Fibroblast of lung (primary cell): Measurements from ENCODE around the gene COL4A2. TPM values are rescaled to one million over a fixed set of nuclear protein-coding genes. Genes with fewer than 3 reads are reported as not detected.
A peak's percentile ranks its signal among the peaks of the same experiment; 100 is the strongest.

Experiments used
- DNase-seq, 2 donors: peaks; one replicate each; pipeline versions ENCODE4 v3.0.0 to v3.0.0-alpha.2; 2010; ENCODE audit warnings: low read depth in 2 of 2
- H2AFZ ChIP-seq: 2 replicates; pipeline ENCODE4 v1.5.1; 2012; ENCODE audit warnings: low read length, control low read depth, inconsistent platforms
- H3K27ac ChIP-seq: 2 replicates; pipeline ENCODE4 v1.5.1; 2011; ENCODE audit warnings: low read length, control low read depth; ENCODE audit not compliant: insufficient read depth
- H3K27me3 ChIP-seq: 2 replicates; pipeline ENCODE4 v1.5.1; 2011; ENCODE audit warnings: mild to moderate bottlenecking, low read length; ENCODE audit not compliant: control insufficient read depth, insufficient read depth
- H3K36me3 ChIP-seq: 2 replicates; pipeline ENCODE4 v1.5.1; 2011; ENCODE audit warnings: low read length; ENCODE audit not compliant: control insufficient read depth, insufficient read depth
- H3K4me1 ChIP-seq: 2 replicates; pipeline ENCODE4 v1.5.1; 2011; ENCODE audit warnings: low read length; ENCODE audit not compliant: control insufficient read depth, insufficient read depth; ENCODE audit errors: extremely low read depth
- H3K4me2 ChIP-seq: 2 replicates; pipeline ENCODE4 v1.5.1; 2011; ENCODE audit warnings: low read length, control low read depth; ENCODE audit not compliant: insufficient read depth; ENCODE audit errors: extremely low read depth
- H3K4me3 ChIP-seq, 4 experiments: fragments of 200-600 bp in 1 of 4; sonication (generic) in 1 of 4; replicated peaks in 1 of 4; 2 replicates each; pipeline ENCODE4 v1.5.1; 2011 to 2016; ENCODE audit warnings: low read length in 4 of 4, low read depth in 3 of 4, mild to moderate bottlenecking in 3 of 4, control low read depth in 2 of 4, inconsistent platforms in 1 of 4, mixed read lengths in 1 of 4; ENCODE audit not compliant: insufficient read depth in 1 of 4; ENCODE audit errors: control extremely low read depth in 1 of 4
- H3K79me2 ChIP-seq: 2 replicates; pipeline ENCODE4 v1.5.1; 2012; ENCODE audit warnings: mild to moderate bottlenecking, low read length, inconsistent platforms; ENCODE audit not compliant: control insufficient read depth, insufficient read depth
- H3K9ac ChIP-seq: 2 replicates; pipeline ENCODE4 v1.5.1; 2011; ENCODE audit warnings: mild to moderate bottlenecking, low read length, control low read depth; ENCODE audit not compliant: insufficient read depth
- H3K9me3 ChIP-seq: 2 replicates; pipeline ENCODE4 v1.5.1; 2012; ENCODE audit warnings: low read depth, low read length; ENCODE audit not compliant: control insufficient read depth, insufficient read depth
- H4K20me1 ChIP-seq: 2 replicates; pipeline ENCODE4 v1.5.1; 2011; ENCODE audit warnings: low read length; ENCODE audit not compliant: control insufficient read depth, insufficient read depth; ENCODE audit errors: extremely low read depth
- EZH2 ChIP-seq: IDR thresholded peaks from 2 replicates; pipeline ENCODE4 v1.5.1; 2012; ENCODE audit warnings: low read length, control low read depth, mild to moderate bottlenecking; ENCODE audit errors: missing control alignments
- polyA plus RNA-seq, 2 donors: library from polyadenylated mRNA; depleted of rRNA in 1 of 2; stranded (reverse) in 1 of 2; unstranded in 1 of 2; fragments of >200 nt; gene quantifications; 2 replicates each; pipeline ENCODE4 v1.2.1, GENCODE V29; 2011 to 2012; ENCODE audit warnings: missing spikeins in 1 of 2
- total RNA-seq: library from RNA; depleted of rRNA; stranded (reverse); fragments of >200 nt; gene quantifications from 2 replicates; pipeline ENCODE4 v1.2.1, GENCODE V29; 2014
- TF ChIP-seq, protein P1 (sequence below), 2 donors: IDR thresholded peaks in 1 of 2; conservative IDR thresholded peaks in 1 of 2; 1 replicate in 1 of 2; 2 replicates in 1 of 2; pipeline ENCODE4 v1.5.1; 2011 to 2012; ENCODE audit warnings: low read length in 2 of 2, control low read depth in 1 of 2, inconsistent platforms in 1 of 2, low read depth in 1 of 2, mild to moderate bottlenecking in 1 of 2

Gene COL4A2
- total and polyA plus RNA-seq, 2 donors (not counting 1 experiment from before 2014, with no cell fraction given), result 93.1 to 463 TPM

DNA sequence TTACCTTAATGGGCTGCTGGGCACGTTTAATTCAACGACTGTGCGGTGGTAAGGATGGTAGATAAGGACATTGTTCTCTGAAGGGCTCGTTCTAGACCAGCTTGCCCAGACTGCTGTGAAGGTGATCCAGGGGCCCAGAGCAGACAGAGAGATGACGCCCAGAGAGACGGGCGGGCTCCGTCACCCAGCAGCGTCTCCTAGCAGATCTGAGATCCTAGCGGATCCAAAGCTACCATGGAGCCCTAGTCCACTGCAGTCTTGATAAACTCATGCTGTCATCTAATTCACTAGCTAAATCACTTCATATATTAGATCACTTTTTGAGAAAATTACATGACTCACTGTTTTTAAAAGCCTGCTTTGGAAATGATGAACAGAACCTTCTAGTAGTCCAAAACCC is 21.5 kb downstream of the COL4A2 start:
- no peaks in the 10 kb centered on the region for H3K27me3 ChIP-seq
- no peak overlapping the region for H3K4me3 ChIP-seq
- H4K20me1 ChIP-seq, result no peaks in the 10 kb centered on the region
- TF ChIP-seq, protein P1, sequence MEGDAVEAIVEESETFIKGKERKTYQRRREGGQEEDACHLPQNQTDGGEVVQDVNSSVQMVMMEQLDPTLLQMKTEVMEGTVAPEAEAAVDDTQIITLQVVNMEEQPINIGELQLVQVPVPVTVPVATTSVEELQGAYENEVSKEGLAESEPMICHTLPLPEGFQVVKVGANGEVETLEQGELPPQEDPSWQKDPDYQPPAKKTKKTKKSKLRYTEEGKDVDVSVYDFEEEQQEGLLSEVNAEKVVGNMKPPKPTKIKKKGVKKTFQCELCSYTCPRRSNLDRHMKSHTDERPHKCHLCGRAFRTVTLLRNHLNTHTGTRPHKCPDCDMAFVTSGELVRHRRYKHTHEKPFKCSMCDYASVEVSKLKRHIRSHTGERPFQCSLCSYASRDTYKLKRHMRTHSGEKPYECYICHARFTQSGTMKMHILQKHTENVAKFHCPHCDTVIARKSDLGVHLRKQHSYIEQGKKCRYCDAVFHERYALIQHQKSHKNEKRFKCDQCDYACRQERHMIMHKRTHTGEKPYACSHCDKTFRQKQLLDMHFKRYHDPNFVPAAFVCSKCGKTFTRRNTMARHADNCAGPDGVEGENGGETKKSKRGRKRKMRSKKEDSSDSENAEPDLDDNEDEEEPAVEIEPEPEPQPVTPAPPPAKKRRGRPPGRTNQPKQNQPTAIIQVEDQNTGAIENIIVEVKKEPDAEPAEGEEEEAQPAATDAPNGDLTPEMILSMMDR (conservative IDR thresholded peaks at IDR 0.05 in 1 of 2, IDR thresholded peaks at IDR 0.05 in 1 of 2; ENCODE audit: low read depth in 1 of 2, low read length in 2 of 2), result no peak
- TF ChIP-seq EZH2, result no peak
- DNase-seq, result peak in 1 of 2 donors; percentile 47
- no peak overlapping the region for H3K9ac ChIP-seq
- H3K4me2 ChIP-seq, result peak overlapping the region; percentile 13
- H3K9me3 ChIP-seq, result no peaks in the 10 kb centered on the region
- peaks cover 64% of the 10 kb centered on the region for H3K79me2 ChIP-seq
- no peak overlapping the region for H2AFZ ChIP-seq
- H3K4me1 ChIP-seq, result peaks cover 42% of the 10 kb centered on the region
- no peaks in the 10 kb centered on the region for H3K36me3 ChIP-seq
- H3K27ac ChIP-seq, result peak overlapping the region; percentile 95

DNA sequence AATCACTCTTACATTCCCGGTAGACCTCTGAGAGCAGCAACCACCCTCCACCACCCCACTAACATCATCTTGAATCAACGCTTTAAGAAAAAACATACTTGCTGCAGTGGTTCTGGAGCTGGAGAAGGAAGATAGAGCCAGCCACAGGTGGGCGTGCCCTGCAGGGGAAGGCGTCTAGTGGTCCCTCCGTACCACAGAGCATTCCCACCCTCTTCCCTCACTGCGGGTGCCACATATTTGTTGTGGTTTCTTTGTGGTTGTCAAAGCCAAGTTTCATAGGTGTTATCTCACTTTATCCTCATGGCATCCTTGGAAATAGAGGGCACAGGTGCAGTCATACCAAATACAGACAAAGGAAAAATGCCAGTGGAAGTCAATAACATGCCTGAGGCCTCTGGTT is 22.2 kb downstream of the COL4A2 start:
- Histone ChIP-seq H4K20me1 (no peaks in the 10 kb centered on the region), H3K4me2 (peak overlapping the region; percentile 25), H3K27ac (peak overlapping the region; percentile 95), H3K9ac (no peak overlapping the region), H3K4me1 (peaks cover 35% of the 10 kb centered on the region), H3K79me2 (peaks cover 63% of the 10 kb centered on the region), H3K4me3 (peak overlapping the region in 1 of 4 experiments; percentile 32), H2AFZ (no peak overlapping the region), H3K36me3 (no peaks in the 10 kb centered on the region), H3K27me3 (no peaks in the 10 kb centered on the region), H3K9me3 (no peaks in the 10 kb centered on the region)
- peak in 1 of 2 donors; percentile 62 for DNase-seq
- no peak for TF ChIP-seq EZH2
- TF ChIP-seq, protein P1 (conservative IDR thresholded peaks at IDR 0.05 in 1 of 2, IDR thresholded peaks at IDR 0.05 in 1 of 2; ENCODE audit: low read depth in 1 of 2, low read length in 2 of 2), result no peak

DNA sequence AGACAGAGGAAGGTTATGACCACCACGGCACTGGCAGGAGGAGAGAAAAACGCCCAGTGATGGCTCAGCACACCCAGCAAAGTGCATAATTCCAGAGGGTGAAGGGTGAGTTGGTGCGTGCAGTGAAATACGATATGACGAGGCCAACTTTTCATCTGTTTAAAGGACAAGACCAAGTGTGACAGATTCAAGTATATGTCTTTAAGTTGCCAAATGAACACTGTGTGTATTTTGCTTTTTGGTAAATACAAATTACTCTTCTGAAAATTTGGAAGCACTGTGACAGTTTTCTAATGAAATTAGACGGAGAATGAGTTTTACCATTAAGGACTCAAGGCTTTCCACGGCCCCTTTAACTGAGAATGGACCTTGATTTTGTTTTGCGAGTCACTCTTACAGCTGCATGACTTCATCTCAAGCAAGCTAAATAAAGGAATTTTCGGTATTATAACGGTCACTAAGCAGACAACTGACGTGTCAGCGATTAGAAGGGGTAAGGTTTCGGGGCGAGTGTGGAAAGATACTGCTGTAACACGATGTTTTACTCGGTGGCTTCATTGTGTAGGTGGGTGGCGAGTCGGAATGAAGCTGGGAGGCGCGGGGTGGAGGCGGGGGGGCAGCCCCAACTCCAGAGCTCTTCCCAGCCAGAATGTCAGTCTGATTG is 22.8 kb downstream of the COL4A2 start:
- Histone ChIP-seq H4K20me1 (no peaks in the 10 kb centered on the region), H3K36me3 (no peaks in the 10 kb centered on the region), H3K9me3 (no peaks in the 10 kb centered on the region), H3K79me2 (peaks cover 61% of the 10 kb centered on the region), H3K4me3 (peak overlapping the region in 2 of 4 experiments; percentile 36 to 38), H3K27ac (peak overlapping the region; percentile 95), H3K4me1 (peaks cover 34% of the 10 kb centered on the region), H3K4me2 (peak overlapping the region; percentile 75), H2AFZ (no peak overlapping the region), H3K9ac (peak overlapping the region; percentile 58), H3K27me3 (no peaks in the 10 kb centered on the region)
- TF ChIP-seq, protein P1 (conservative IDR thresholded peaks at IDR 0.05 in 1 of 2, IDR thresholded peaks at IDR 0.05 in 1 of 2; ENCODE audit: low read depth in 1 of 2, low read length in 2 of 2), result no peak
- no peak for TF ChIP-seq EZH2
- peak; percentile 80 to 92 for DNase-seq
